ENCODE measurements around the gene KLHL29.

- no peak for TF ChIP-seq CTCF (IDR thresholded peaks at IDR 0.05)
- TF ChIP-seq POLR2A (IDR thresholded peaks at IDR 0.05) = no peak
Observed at GRCh38 chr2:23618265-23618664, 233.3 kb downstream of the KLHL29 start.
